OCI-LY1 (cell line): ENCODE results near the gene WWP2.

Experiments used
- EZH2 ChIP-seq: fragments of 200-600 bp; sonication (generic), shearing (Covaris generic); IDR thresholded peaks from 2 replicates; pipeline ENCODE4 v1.8.0; 2017; ENCODE audit warnings: borderline replicate concordance, mixed run types, mild to moderate bottlenecking, antibody characterized with exemption, low read length, moderate library complexity, mixed read lengths
- TF ChIP-seq, protein P1 (sequence below): fragments of 200-600 bp; sonication (generic), shearing (Covaris generic); IDR thresholded peaks from 2 replicates; pipeline ENCODE4 v1.5.1; 2017; ENCODE audit warnings: mild to moderate bottlenecking, antibody characterized with exemption, low read length, moderate library complexity, mixed read lengths

DNA sequence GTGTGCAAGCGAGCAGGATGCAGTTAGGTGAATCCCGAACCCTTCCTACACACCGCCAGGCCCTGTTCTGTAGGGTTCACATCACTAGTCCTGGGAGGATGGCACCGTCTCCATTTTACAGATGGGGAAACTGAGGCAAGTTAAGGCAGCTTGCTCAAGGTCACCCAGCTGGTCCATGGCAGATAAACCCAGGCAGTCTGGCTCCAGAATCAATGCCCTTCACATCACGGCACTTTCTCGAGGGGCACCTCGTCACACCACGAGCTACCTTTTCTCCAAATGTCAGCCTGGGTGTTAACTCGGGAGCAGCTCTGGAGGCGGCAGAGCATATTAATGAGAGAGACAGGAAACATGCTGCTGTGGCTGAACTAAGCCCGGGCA lies 16.9 kb upstream of the WWP2 start:
- TF ChIP-seq, protein P1, sequence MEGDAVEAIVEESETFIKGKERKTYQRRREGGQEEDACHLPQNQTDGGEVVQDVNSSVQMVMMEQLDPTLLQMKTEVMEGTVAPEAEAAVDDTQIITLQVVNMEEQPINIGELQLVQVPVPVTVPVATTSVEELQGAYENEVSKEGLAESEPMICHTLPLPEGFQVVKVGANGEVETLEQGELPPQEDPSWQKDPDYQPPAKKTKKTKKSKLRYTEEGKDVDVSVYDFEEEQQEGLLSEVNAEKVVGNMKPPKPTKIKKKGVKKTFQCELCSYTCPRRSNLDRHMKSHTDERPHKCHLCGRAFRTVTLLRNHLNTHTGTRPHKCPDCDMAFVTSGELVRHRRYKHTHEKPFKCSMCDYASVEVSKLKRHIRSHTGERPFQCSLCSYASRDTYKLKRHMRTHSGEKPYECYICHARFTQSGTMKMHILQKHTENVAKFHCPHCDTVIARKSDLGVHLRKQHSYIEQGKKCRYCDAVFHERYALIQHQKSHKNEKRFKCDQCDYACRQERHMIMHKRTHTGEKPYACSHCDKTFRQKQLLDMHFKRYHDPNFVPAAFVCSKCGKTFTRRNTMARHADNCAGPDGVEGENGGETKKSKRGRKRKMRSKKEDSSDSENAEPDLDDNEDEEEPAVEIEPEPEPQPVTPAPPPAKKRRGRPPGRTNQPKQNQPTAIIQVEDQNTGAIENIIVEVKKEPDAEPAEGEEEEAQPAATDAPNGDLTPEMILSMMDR, result no peak
- TF ChIP-seq EZH2, result no peak
